UCSD-AML1 (cell line): ENCODE data around the gene SLC14A1.

Experiments used
- DNase-seq: peaks from one replicate; lab custom pipeline; 2025; ENCODE audit not compliant: unreplicated experiment; lab: John Stamatoyannopoulos, UW

Gene SLC14A1

DNA sequence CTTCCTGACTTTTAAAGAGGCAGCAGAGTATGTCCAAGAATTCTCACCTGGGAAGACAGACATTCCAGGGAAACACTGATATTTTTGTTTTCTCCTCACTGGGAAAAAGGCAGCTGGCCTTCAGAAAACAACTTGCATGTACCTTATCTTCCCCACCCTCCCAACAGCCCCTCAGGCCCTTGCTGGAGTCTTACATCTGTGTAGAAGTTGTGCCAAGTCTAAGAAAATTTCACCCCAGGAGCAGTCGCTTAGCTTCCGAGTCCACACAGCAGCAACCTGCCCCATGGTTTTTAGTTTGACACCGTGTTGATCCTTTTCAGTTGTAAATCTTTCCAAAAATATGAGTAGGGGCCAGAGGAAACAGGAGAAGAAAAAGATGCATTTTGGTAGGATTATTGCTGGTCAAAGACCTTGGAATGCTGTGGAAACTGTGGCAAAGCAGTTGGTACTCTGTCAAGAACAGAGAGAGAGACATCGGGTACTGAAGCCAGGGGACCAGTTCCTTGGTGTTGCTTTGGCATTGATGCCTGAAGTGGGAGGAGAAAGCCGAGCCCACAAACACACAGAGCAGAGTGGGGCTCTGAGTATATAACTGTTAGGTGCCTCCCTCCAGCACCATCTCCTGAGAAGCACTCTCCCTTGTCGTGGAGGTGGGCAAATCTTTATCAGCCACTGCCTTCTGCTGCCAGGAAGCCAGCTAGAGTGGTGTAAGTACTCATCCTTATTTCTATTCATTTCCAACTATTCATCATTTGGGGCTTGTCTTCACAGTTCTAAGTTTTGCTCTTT lies at the start of gene SLC14A1:
TSS of gene SLC14A1 (plus strand) at position 615 of the 789 bp plus-strand sequence. CDS start 6,140 bp downstream, outside the sequence.
- no peak for DNase-seq

DNA sequence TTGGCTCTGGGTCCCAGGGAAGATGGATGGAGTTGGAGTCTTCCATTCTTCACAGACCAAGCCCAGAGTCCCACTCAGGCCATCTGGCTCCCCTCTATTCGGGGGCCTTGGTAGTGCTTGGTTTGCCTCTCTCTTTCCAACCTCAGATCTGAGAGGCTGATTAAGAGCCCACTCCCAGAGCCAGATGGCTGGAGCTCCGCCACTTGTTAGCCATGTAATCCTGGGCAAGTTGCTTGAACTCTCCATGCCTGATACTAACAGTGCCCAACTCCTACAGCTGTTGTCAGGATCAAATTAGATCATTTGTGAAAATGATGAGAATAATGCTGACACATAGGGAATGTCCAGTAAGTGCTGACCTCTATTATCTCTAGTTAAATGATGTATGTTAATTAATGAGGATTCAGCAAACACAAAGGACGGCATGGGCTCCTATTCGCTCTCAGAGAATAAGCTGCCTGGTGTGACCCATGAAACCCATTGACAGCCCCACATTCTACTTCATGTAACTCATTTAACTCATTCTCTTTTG lies 46.6 kb upstream of the SLC14A1 start:
- no peak for DNase-seq

DNA sequence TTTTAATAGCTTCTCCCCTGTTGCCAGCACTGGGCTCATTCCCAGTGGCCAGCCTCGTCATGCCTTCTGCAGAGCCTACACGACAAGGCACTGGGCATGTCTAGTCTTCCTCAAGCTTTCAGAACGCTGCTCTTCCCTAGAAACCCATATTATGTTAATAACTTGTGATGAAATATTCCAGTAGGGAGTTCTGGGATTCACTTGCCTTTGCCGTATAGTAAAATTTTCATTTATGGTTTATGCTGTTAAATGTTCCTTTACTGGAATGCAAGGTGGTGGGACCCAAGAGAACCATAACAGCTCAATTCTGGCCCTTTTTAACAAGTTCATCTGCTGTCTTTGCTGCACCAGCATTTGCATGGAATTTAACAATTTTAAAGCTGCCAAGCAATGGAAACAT lies 45.5 kb upstream of the SLC14A1 start:
- no peak for DNase-seq

DNA sequence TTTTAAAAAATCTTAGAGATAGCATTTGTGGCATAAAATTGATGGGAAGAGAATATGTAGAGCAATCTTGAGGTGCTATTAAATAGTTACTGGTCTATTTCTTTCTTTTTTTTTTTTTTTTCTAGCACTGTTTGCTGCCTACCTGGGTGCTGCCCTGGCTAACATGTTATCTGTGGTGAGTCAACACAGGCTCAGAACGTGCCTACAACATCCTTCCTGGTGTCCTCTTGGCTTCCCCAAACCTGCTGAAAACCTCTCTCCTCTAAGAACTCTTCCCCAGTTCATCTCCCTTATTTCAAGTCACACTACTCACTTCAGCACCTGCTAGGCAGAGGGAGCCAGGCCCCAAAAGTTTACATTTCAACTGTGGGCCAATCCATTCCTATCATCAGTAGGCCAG lies 45.1 kb upstream of the SLC14A1 start:
- DNase-seq, result no peak

- DNase-seq, result no peak
Observed at GRCh38 chr18:45680066-45680690, 43.8 kb upstream of the SLC14A1 start.

- no peak for DNase-seq
Observed at GRCh38 chr18:45682181-45682580, 41.8 kb upstream of the SLC14A1 start.

DNA sequence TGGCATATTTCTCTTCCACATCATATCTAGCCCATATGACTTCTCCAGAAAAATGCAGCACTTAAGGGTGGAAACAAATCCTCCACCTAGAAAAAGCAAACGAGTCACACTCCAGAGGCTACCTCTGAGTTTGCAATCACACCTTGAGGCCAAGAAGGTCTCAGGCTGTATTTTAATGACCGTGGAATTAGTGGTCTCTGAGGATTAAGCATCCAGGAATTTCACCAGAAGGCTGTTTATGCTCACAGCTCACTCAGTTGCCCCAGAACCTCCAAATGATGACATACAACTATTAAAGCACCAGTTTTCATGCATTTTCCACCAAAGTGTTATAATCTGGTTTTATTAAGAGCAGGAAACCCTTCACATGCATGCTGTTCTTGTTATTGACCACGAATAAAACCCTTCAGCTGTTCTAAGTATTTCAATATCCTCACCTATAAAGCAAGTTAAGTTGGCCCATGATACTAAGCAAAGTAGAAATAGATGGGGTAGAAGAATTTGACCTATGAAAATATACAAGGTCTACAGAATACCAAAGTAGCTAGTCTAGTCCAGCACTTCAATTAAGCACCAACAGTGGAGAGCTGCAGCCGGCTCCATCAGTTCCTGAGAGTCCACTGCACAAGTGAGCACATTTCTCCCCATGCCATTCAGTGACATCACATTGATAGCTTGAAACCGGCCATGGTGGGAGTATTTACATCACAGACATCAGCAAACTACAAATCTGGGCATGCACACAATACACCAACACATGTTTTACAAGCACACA lies 39.5 kb upstream of the SLC14A1 start:
- no peak for DNase-seq

DNA sequence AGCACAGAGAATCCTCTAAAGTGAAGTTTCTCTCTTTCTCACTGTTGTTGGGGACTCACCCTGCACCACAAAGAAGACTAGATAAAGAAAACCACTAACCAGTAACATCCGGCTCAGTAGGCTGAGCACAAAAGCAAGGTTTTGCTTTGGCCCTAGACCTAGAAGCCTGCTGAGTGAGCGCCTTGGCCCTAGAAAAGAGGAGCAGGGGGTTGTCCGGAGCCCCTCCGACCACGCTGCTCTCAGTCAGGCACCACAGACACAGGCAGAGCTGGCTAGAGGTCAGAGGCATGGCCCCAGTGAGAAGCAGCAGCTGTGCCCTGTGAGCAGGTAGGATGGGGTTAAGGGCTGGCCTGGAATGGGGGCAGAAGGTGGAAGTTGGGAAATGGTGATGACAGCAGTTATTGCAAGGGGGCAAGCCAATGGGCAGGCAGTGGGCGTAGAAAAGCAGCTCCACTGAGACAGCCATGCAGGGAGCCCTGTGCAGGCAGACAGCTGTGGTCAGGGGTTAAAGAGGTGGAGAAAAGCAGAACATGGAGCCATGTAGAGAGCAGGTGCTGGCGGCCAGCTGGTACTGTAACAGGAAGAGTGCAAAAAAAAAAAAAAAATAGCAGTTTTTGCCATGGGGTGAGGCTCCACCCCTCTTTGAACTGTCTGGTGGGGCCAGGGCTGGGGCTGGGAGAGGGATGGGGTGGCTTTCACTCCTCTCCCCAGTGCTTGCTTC lies 36.9 kb upstream of the SLC14A1 start:
- no peak for DNase-seq

GRCh38 chr18:45687621-45688020 lies 36.4 kb upstream of the SLC14A1 start:
- DNase-seq, result no peak

GRCh38 chr18:45688113-45688512 lies 35.9 kb upstream of the SLC14A1 start:
- DNase-seq, result no peak

- no peak for DNase-seq
Observed at GRCh38 chr18:45688833-45689232, 35.1 kb upstream of the SLC14A1 start.

DNA sequence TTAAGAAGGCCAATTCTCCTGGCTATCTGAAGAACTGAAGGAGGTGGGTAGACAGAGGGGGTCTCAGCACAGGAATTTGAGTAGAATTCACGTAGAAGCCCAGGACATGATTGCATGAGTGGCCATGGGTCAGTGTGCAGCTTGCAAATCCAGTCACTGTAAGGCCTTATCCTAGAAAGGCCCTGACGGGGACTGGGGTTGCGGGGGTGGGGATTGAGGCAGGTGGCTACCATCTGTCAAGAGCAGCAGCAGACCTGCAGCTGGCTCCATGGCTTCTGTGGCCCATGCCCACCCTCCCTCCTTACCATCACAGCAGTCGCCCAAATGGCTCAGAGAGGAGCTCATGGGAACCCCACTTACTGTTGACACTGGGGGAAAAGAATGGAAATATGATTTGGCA lies 34.6 kb upstream of the SLC14A1 start:
- DNase-seq, result no peak

DNA sequence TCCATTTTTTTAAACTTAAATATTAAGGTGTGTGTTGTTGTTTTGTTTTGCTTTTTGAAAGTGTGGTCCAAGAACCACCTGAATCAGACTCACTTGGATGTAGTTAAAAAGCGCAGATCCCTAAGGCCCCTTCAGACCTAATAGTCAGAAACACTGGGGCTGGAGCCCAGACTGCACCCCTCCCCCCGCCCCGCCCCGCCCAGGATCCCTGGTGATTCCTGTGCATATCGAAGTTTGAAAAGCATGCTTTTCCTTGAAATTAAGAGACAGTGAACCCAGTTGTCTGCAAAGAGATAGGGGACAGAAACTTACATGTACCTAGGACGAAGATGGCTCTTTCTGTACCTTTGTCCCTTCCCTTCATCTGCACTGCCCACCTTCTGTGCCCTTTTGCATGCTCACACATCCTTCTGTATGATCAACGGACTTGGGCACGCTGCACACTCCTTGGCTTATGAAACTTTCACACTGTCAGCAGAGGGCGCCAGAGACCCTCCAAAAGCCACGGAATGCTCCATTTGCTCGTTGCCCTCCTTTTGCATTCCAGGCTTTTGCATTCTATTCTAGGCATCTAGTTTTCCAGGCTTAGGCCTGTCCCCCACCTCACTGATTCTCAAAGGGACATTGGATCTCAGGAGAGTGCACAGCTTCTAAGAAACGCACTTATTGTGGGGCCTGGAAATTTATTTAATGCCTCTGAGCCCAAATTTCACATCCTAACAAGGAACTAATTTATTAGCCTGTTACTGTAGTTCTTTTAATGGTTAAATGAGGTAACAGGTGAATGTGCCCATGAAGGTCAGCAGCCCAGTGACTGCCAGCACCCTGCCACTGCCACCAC lies 32.8 kb upstream of the SLC14A1 start:
- DNase-seq, result peak; percentile 76

DNA sequence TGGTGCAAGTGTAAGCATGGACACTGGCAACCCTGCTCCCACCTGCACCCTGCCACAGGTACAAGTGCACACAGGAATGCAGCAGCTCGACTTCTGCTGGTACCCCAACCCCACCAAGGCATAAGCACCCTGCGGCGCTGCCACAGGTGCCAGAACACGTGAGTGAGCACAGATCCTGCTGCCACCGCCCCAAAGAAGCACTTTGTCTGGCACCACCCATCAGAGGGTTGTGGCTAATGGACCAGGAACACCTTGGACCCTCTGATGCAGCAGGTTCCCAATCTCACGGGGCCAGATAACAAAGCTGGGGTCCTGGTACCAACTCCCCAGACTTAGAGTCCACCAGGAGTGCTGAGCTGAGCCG lies 32.2 kb upstream of the SLC14A1 start:
- no peak for DNase-seq

GRCh38 chr18:45702708-45703265 lies 21.2 kb upstream of the SLC14A1 start:
- DNase-seq, result no peak

GRCh38 chr18:45708831-45709230 lies 15.2 kb upstream of the SLC14A1 start:
- DNase-seq, result no peak

GRCh38 chr18:45712061-45712460 lies 11.9 kb upstream of the SLC14A1 start:
- DNase-seq, result no peak

GRCh38 chr18:45713239-45713638 lies 10.7 kb upstream of the SLC14A1 start:
- DNase-seq, result no peak

- DNase-seq, result no peak
Observed at GRCh38 chr18:45715212-45715780, 8.7 kb upstream of the SLC14A1 start.

- no peak for DNase-seq
Observed at GRCh38 chr18:45719106-45719505, 4.9 kb upstream of the SLC14A1 start.
